Upper lobe of left lung (tissue), 4 donors: Measurements from ENCODE around the gene CIAO2B.

Experiments used
- CTCF ChIP-seq, 6 experiments: fragments of 450-650 bp in 4 of 6; fragments of 200-600 bp in 2 of 6; sonication (generic) in 2 of 6; IDR thresholded peaks; one replicate each; pipeline ENCODE4 v1.5.1; 2016 to 2019; ENCODE audit warnings: antibody characterized with exemption in 6 of 6
- POLR2A ChIP-seq, 4 donors: fragments of 450-650 bp; IDR thresholded peaks; one replicate each; pipeline ENCODE4 v1.5.1; 2016 to 2017; ENCODE audit warnings: antibody characterized with exemption in 4 of 4, mild to moderate bottlenecking in 2 of 4
- POLR2AphosphoS5 ChIP-seq, 2 donors: sonication (generic); formaldehyde crosslinking; IDR thresholded peaks; one replicate each; pipeline ENCODE4 v1.5.1; 2017; ENCODE audit warnings: antibody characterized with exemption in 2 of 2

GRCh38 chr16:66931665-66932064, 2.5 kb downstream of the CIAO2B start:
- TF ChIP-seq CTCF (IDR thresholded peaks at IDR 0.05) (no peak), POLR2AphosphoS5 (IDR thresholded peaks at IDR 0.05) (no peak), POLR2A (IDR thresholded peaks at IDR 0.05) (no peak)
